Testis (tissue), 2 donors: ENCODE results near the gene HNRNPF.

ENCODE experiments used
- POLR2A ChIP-seq: fragments of 450-650 bp; IDR thresholded peaks from one replicate; pipeline ENCODE4 v1.6.1; 2017; ENCODE audit warnings: antibody characterized with exemption, mild to moderate bottlenecking, moderate library complexity
- TF ChIP-seq, protein P1 (sequence below), 3 experiments: fragments of 450-650 bp in 2 of 3; fragments of 200-600 bp in 1 of 3; sonication (generic) in 1 of 3; IDR thresholded peaks; one replicate each; pipeline ENCODE4 v1.5.1; 2016 to 2019; ENCODE audit warnings: antibody characterized with exemption in 3 of 3, mild to moderate bottlenecking in 2 of 3, moderate library complexity in 1 of 3

- TF ChIP-seq, protein P1, sequence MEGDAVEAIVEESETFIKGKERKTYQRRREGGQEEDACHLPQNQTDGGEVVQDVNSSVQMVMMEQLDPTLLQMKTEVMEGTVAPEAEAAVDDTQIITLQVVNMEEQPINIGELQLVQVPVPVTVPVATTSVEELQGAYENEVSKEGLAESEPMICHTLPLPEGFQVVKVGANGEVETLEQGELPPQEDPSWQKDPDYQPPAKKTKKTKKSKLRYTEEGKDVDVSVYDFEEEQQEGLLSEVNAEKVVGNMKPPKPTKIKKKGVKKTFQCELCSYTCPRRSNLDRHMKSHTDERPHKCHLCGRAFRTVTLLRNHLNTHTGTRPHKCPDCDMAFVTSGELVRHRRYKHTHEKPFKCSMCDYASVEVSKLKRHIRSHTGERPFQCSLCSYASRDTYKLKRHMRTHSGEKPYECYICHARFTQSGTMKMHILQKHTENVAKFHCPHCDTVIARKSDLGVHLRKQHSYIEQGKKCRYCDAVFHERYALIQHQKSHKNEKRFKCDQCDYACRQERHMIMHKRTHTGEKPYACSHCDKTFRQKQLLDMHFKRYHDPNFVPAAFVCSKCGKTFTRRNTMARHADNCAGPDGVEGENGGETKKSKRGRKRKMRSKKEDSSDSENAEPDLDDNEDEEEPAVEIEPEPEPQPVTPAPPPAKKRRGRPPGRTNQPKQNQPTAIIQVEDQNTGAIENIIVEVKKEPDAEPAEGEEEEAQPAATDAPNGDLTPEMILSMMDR (IDR thresholded peaks at IDR 0.05): no peak
- no peak for TF ChIP-seq POLR2A
Observed at GRCh38 chr10:43374194-43374593, 34.8 kb downstream of the HNRNPF start.
